MM.1S (cell line): ENCODE results near the gene PKMYT1.

Experiments used
- DNase-seq: peaks from one replicate; pipeline ENCODE4 v3.0.0-alpha.2; 2015
- H2AFZ ChIP-seq: fragments of 300-600 bp; sonication (generic); 2 replicates; pipeline ENCODE4 v1.6.0; 2016; ENCODE audit warnings: antibody characterized with exemption, low read length
- H3F3A ChIP-seq: fragments of 300-600 bp; sonication (generic); 2 replicates; pipeline ENCODE4 v1.6.1; 2016; ENCODE audit warnings: mild to moderate bottlenecking, antibody characterized with exemption, low read length, moderate library complexity, mixed read lengths; ENCODE audit not compliant: insufficient read depth
- H3K27ac ChIP-seq: fragments of 300-600 bp; sonication (generic); 2 replicates; pipeline ENCODE4 v1.5.1; 2016; ENCODE audit warnings: mild to moderate bottlenecking, low read length
- H3K27me3 ChIP-seq: fragments of 300-600 bp; sonication (generic); replicated peaks from 2 replicates; pipeline ENCODE4 v1.6.0; 2016; ENCODE audit warnings: low read length; ENCODE audit not compliant: insufficient read depth
- H3K36me3 ChIP-seq: fragments of 300-600 bp; sonication (generic); replicated peaks from 2 replicates; pipeline ENCODE4 v1.6.1; 2016; ENCODE audit warnings: mild to moderate bottlenecking, low read length, mixed read lengths; ENCODE audit not compliant: insufficient read depth
- H3K4me1 ChIP-seq: fragments of 300-600 bp; sonication (generic); 2 replicates; pipeline ENCODE4 v1.6.1; 2016; ENCODE audit warnings: low read length, mixed read lengths
- H3K4me2 ChIP-seq: fragments of 300-600 bp; sonication (generic); 2 replicates; pipeline ENCODE4 v1.6.0; 2016; ENCODE audit warnings: low read depth, low read length
- H3K4me3 ChIP-seq: fragments of 300-600 bp; sonication (generic); 2 replicates; pipeline ENCODE4 v1.5.1; 2016; ENCODE audit warnings: low read length, mixed read lengths
- H3K79me2 ChIP-seq: fragments of 300-600 bp; sonication (generic); 2 replicates; pipeline ENCODE4 v1.6.1; 2016; ENCODE audit warnings: mixed run types, low read length, mixed read lengths
- H3K9ac ChIP-seq: fragments of 300-600 bp; sonication (generic); 2 replicates; pipeline ENCODE4 v1.6.1; 2016; ENCODE audit warnings: low read length, mixed read lengths
- H3K9me2 ChIP-seq: fragments of 300-600 bp; sonication (generic); replicated peaks from 2 replicates; pipeline ENCODE4 v1.6.1; 2016; ENCODE audit warnings: mild to moderate bottlenecking, low read length, mixed read lengths; ENCODE audit not compliant: insufficient read depth
- H3K9me3 ChIP-seq: fragments of 300-600 bp; sonication (generic); replicated peaks from 2 replicates; pipeline ENCODE4 v1.6.1; 2016; ENCODE audit warnings: mild to moderate bottlenecking, low read length, mixed read lengths; ENCODE audit not compliant: insufficient read depth
- H4K20me1 ChIP-seq: fragments of 300-600 bp; sonication (generic); 2 replicates; pipeline ENCODE4 v1.6.1; 2016; ENCODE audit warnings: mild to moderate bottlenecking, low read length, moderate library complexity, mixed read lengths; ENCODE audit not compliant: insufficient read depth
- CTCF ChIP-seq: fragments of 300-600 bp; sonication (generic); IDR thresholded peaks from 2 replicates; pipeline ENCODE4 v1.5.1; 2016; ENCODE audit warnings: antibody characterized with exemption, low read length, mixed read lengths
- EZH2 ChIP-seq: fragments of 300-600 bp; sonication (generic); optimal IDR thresholded peaks from 2 replicates; pipeline ENCODE3; 2017; ENCODE audit warnings: low read depth, mild to moderate bottlenecking, antibody characterized with exemption, low read length, mixed read lengths
- EZH2phosphoT487 ChIP-seq: fragments of 300-600 bp; sonication (generic); IDR thresholded peaks from 2 replicates; pipeline ENCODE4 v1.6.1; 2018; ENCODE audit warnings: antibody characterized with exemption, low read length

The PKMYT1 gene

GRCh38 chr16:2925951-2926649 lies 54.1 kb downstream of the PKMYT1 start:
- Histone ChIP-seq H3K4me1 (peaks cover 10% of the 10 kb centered on the region; the same call in 1 of the 2 replicates), H3K9ac (no peak overlapping the region), H3K4me3 (no peak overlapping the region), H3F3A (peaks cover 4% of the 10 kb centered on the region; the same call in 1 of the 2 replicates), H3K9me2 (no peaks in the 10 kb centered on the region), H3K27ac (no peak overlapping the region), H2AFZ (no peak overlapping the region), H3K79me2 (peaks cover 33% of the 10 kb centered on the region), H3K27me3 (no peaks in the 10 kb centered on the region), H3K36me3 (no peaks in the 10 kb centered on the region), H4K20me1 (no peaks in the 10 kb centered on the region), H3K4me2 (no peak overlapping the region), H3K9me3 (no peaks in the 10 kb centered on the region)
- TF ChIP-seq EZH2phosphoT487 = no peak
- TF ChIP-seq EZH2 = no peak
- TF ChIP-seq CTCF = no peak
- DNase-seq = no peak

- H3K4me1 ChIP-seq = peaks cover 10% of the 10 kb centered on the region; the same call in 1 of the 2 replicates
- H3K9me3 ChIP-seq = no peaks in the 10 kb centered on the region
- H3K27me3 ChIP-seq = no peaks in the 10 kb centered on the region
- H3F3A ChIP-seq = peaks cover 4% of the 10 kb centered on the region; the same call in 1 of the 2 replicates
- no peak overlapping the region for H2AFZ ChIP-seq
- DNase-seq = no peak
- TF ChIP-seq CTCF (no peak), EZH2phosphoT487 (no peak), EZH2 (no peak)
- no peak overlapping the region for H3K4me2 ChIP-seq
- peaks cover 37% of the 10 kb centered on the region for H3K79me2 ChIP-seq
- H4K20me1 ChIP-seq = no peaks in the 10 kb centered on the region
- no peaks in the 10 kb centered on the region for H3K9me2 ChIP-seq
- H3K27ac ChIP-seq = no peak overlapping the region
- H3K9ac ChIP-seq = no peak overlapping the region
- H3K36me3 ChIP-seq = no peaks in the 10 kb centered on the region
- H3K4me3 ChIP-seq = no peak overlapping the region
Observed at GRCh38 chr16:2924901-2925755, 55.1 kb downstream of the PKMYT1 start.

- Histone ChIP-seq H3K9me2 (no peaks in the 10 kb centered on the region), H3K79me2 (peaks cover 41% of the 10 kb centered on the region), H3K9me3 (no peaks in the 10 kb centered on the region), H3K36me3 (no peaks in the 10 kb centered on the region), H2AFZ (no peak overlapping the region), H4K20me1 (no peaks in the 10 kb centered on the region), H3F3A (peaks cover 8% of the 10 kb centered on the region; the same call in 1 of the 2 replicates), H3K4me3 (no peak overlapping the region), H3K9ac (no peak overlapping the region), H3K4me1 (peaks cover 10% of the 10 kb centered on the region; the same call in 1 of the 2 replicates), H3K27me3 (no peaks in the 10 kb centered on the region), H3K4me2 (no peak overlapping the region), H3K27ac (no peak overlapping the region)
- no peak for TF ChIP-seq CTCF
- TF ChIP-seq EZH2 = no peak
- no peak for TF ChIP-seq EZH2phosphoT487
- DNase-seq = no peak
Observed at GRCh38 chr16:2923481-2923880, 56.8 kb downstream of the PKMYT1 start.
